Transverse colon (tissue), 4 donors: ENCODE results near the gene CYRIA.

Source experiments
- CTCF ChIP-seq, 5 experiments: fragments of 200-600 bp in 3 of 5; fragments of 450-650 bp in 2 of 5; sonication (generic) in 3 of 5; IDR thresholded peaks; 1 replicate in 2 of 5; 2 replicates in 3 of 5; pipeline ENCODE4 v1.5.1; 2016 to 2017; ENCODE audit warnings: antibody characterized with exemption in 5 of 5, inconsistent platforms in 3 of 5, mild to moderate bottlenecking in 2 of 5, moderate library complexity in 1 of 5
- EP300 ChIP-seq: sonication (generic); formaldehyde crosslinking; IDR thresholded peaks from one replicate; pipeline ENCODE4 v1.6.1; 2017; ENCODE audit warnings: antibody characterized with exemption, low read depth
- POLR2A ChIP-seq: fragments of 450-650 bp; IDR thresholded peaks from one replicate; pipeline ENCODE4 v1.6.1; 2016; ENCODE audit warnings: antibody characterized with exemption, mild to moderate bottlenecking, moderate library complexity
- POLR2AphosphoS5 ChIP-seq, 3 donors: sonication (generic); formaldehyde crosslinking; IDR thresholded peaks; one replicate each; pipeline ENCODE4 v1.6.1; 2016; ENCODE audit warnings: antibody characterized with exemption in 3 of 3

DNA sequence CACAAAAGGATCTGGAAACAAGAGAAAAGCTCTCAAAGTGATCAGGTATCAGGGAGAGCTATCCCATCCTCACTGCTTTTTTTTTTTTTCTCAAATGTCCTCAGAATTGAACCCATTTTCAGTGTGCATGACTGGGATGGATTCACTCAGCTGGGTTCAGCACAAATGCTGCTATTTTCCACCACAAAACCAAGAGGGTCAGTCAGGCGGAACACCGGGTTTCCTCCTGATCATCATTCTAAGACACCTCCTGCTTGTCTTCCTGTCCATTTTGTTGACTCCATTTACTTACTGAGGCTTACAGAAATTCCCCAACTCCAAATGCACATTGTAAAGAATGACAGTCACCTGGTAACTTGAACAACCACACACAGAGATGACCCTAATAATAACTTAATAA lies 39.9 kb downstream of the CYRIA start:
- no peak for TF ChIP-seq CTCF (IDR thresholded peaks at IDR 0.05)
- TF ChIP-seq POLR2A, result no peak
- TF ChIP-seq EP300, result no peak
- TF ChIP-seq POLR2AphosphoS5 (IDR thresholded peaks at IDR 0.05), result no peak
